H1 (cell line): Measurements from ENCODE around the gene GALNT1.

Experiments
- CBX5 ChIP-seq: fragments of 300-800, 300-1000 bp; sonication (generic); IDR thresholded peaks from 2 replicates; pipeline ENCODE4 v1.7.1; 2016; ENCODE audit warnings: antibody characterized with exemption, low read length, low read depth
- CHD2 ChIP-seq: IDR thresholded peaks from 2 replicates; pipeline ENCODE4 v1.6.1; 2012; ENCODE audit warnings: low read length, improper control_type of control experiment
- CTCF ChIP-seq, 3 experiments: IDR thresholded peaks; 1 replicate in 2 of 3; 2 replicates in 1 of 3; pipeline versions ENCODE4 v1.5.1 to v1.6.1; 2011; ENCODE audit warnings: low read length in 3 of 3, mild to moderate bottlenecking in 3 of 3, inconsistent platforms in 2 of 3, low read depth in 1 of 3, moderate library complexity in 1 of 3; ENCODE audit not compliant: insufficient read depth in 1 of 3; ENCODE audit errors: control extremely low read depth in 1 of 3
- EP300 ChIP-seq, 2 experiments: IDR thresholded peaks; 1 replicate in 1 of 2; 2 replicates in 1 of 2; pipeline ENCODE4 v1.6.1; 2011 to 2012; ENCODE audit warnings: low read depth in 2 of 2, low read length in 2 of 2, mild to moderate bottlenecking in 2 of 2, borderline replicate concordance in 1 of 2, inconsistent platforms in 1 of 2, moderate library complexity in 1 of 2
- EZH2 ChIP-seq: fragments of 200-600 bp; sonication (generic); IDR thresholded peaks from 2 replicates; pipeline ENCODE4 v1.7.1; 2012; ENCODE audit warnings: low read depth, mild to moderate bottlenecking, moderate library complexity, low read length, inconsistent platforms; ENCODE audit not compliant: severe bottlenecking
- MAFK ChIP-seq: IDR thresholded peaks from 2 replicates; pipeline ENCODE4 v1.6.1; 2012; ENCODE audit warnings: low read depth, mild to moderate bottlenecking, improper control_type of control experiment, low read length
- POLR2A ChIP-seq, 2 experiments: IDR thresholded peaks; 1 replicate in 1 of 2; 2 replicates in 1 of 2; pipeline ENCODE4 v1.6.1; 2011; ENCODE audit warnings: low read depth in 2 of 2, low read length in 2 of 2, mild to moderate bottlenecking in 2 of 2; ENCODE audit errors: control extremely low read depth in 1 of 2
- TBP ChIP-seq: IDR thresholded peaks from 2 replicates; pipeline ENCODE4 v1.6.1; 2011; ENCODE audit warnings: low read depth, low read length, improper control_type of control experiment

- TF ChIP-seq CBX5 (no peak), POLR2A (IDR thresholded peaks at IDR 0.05; ENCODE audit: control extremely low read depth in 1 of 2, low read depth in 2 of 2, low read length in 2 of 2) (no peak), CTCF (IDR thresholded peaks at IDR 0.05; ENCODE audit: control extremely low read depth in 1 of 3, insufficient read depth in 1 of 3, low read depth in 1 of 3, low read length in 3 of 3) (no peak), EZH2 (no peak), MAFK (no peak), EP300 (IDR thresholded peaks at IDR 0.05; ENCODE audit: borderline replicate concordance in 1 of 2, low read depth in 2 of 2, low read length in 2 of 2) (no peak), TBP (no peak), CHD2 (no peak)
These were observed 4.3 kb upstream of the GALNT1 start for GRCh38 chr18:35577045-35577848.
